HL-60 (cell line): ENCODE data around the gene DMAC2L.

ENCODE experiments used
- CTCF ChIP-seq: IDR thresholded peaks from one replicate; pipeline ENCODE4 v1.5.1; 2011; ENCODE audit warnings: low read length, control low read depth, inconsistent platforms; ENCODE audit not compliant: insufficient read depth
- POLR2AphosphoS5 ChIP-seq: IDR thresholded peaks from 2 replicates; pipeline ENCODE4 v1.6.1; 2012; ENCODE audit warnings: low read depth

GRCh38 chr14:50355692-50356091, 43.6 kb downstream of the DMAC2L start:
- TF ChIP-seq POLR2AphosphoS5 = no peak
- TF ChIP-seq CTCF = no peak
